HG03571 (cell line): Measurements from ENCODE around the gene ATPAF1.
"Not testable (repeated sequence)": the region's sequence is repeated elsewhere in the genome, so short reads cannot be mapped to it uniquely, and the experiment has no call there.

Experiments used
- ATAC-seq: cut with Tn5 transposase; IDR thresholded peaks from one replicate; pipeline ENCODE4 v1.9.1; 2021; ENCODE audit not compliant: unreplicated experiment

The ATPAF1 gene

GRCh38 chr1:46651152-46651551 is 17.0 kb downstream of the ATPAF1 start:
- ATAC-seq = not testable (repeated sequence)

DNA sequence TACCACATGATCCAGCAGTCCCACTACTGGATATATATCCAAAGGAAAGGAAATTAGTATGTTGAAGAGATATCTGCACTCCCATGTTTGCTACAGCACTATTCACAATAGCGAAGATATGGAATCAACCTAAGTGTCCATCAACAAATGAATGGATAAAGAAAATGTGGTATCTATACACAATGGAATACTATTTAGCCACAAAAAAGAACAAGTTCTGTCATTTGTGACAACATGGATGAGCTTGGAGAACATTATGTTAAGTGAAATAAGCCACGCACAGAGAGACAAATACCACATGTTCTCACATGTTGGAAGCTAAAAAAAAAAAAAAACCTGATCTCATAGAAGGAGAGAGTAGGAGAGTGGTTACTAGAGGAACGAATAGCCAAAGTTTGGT is 17.7 kb downstream of the ATPAF1 start:
- ATAC-seq = no peak

DNA sequence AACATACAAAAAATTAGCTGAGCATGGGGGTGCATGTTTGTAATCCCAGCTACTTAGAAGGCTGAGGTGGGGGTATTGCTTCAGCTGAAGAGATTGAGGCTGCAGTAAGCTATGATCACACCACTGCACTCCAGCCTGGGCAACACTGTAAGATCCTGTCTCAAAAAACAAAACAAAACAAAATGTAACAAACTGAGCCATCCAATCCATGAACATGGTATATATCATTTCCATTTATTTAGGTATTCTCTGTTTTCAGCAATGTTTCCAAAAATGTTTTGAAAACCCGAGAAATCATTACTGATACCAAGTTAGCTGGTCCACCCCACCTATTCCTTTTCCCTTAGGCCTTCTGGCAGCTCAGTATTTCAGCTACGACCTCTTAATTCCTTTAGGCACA is 18.4 kb downstream of the ATPAF1 start:
- ATAC-seq = no peak

- ATAC-seq = no peak
These were observed 20.6 kb downstream of the ATPAF1 start for GRCh38 chr1:46647611-46648010.

GRCh38 chr1:46646844-46647243 is 21.3 kb downstream of the ATPAF1 start:
- ATAC-seq = no peak

DNA sequence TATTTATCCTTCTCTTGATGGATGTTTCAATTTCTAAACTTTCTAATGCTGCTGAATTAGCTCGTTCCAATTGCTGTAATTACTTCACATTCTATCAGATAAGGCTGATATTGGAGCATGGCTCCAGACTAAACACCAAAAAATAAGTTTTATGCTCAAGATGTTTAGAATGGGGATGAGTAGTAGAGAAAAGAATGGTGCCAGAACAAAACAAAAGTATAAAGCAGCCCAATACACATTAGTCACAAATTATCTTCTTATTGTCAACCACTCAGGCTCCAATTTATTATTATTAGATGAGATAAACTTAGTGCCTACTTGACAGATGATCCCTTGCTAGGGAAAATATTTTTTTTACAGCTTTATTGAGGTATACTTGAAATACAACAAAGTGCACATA is 21.8 kb downstream of the ATPAF1 start:
- no peak for ATAC-seq

- ATAC-seq = no peak
These were observed 22.3 kb downstream of the ATPAF1 start for GRCh38 chr1:46645815-46646214.

DNA sequence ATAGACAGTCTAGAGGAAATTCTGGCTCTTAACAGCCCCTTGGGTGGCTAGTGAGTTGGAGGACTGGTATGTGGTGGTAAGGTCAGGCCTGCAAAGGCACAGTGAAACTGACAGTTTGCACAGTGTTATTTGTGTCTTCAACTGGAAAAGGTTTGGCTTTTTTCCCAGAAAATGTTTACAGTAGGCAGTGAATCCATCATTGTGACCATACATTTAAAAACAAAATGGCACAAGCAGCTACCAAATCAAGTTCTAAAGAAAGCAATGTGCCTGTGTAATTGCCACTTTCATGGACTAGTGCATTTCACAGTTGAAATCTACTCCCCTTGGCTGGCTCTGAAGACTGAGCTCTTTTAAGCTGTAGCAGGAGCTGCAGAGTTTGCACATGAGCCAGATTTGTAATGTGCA is 24.8 kb downstream of the ATPAF1 start:
- ATAC-seq = no peak

GRCh38 chr1:46642115-46642680 is 26.0 kb downstream of the ATPAF1 start:
- no peak for ATAC-seq

GRCh38 chr1:46639547-46639946 is 28.6 kb downstream of the ATPAF1 start:
- ATAC-seq = no peak

DNA sequence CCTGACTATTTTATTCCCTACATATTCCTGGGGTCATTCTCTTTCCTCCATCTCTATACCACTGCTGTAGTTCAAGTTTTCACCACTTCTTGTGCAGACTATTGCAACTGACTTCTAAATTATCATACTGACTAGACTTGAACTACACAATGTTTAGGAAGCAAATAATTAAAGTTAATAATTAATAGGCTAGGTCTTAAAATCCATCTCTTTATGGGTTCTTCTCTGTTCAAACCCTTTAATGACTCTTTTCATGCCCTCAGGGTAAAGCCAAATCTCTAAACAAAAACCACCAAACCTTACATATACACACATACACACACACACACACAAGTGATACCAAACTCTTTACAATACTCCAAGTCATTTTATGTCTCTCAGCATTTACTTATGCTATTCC is 29.2 kb downstream of the ATPAF1 start:
- ATAC-seq = no peak

DNA sequence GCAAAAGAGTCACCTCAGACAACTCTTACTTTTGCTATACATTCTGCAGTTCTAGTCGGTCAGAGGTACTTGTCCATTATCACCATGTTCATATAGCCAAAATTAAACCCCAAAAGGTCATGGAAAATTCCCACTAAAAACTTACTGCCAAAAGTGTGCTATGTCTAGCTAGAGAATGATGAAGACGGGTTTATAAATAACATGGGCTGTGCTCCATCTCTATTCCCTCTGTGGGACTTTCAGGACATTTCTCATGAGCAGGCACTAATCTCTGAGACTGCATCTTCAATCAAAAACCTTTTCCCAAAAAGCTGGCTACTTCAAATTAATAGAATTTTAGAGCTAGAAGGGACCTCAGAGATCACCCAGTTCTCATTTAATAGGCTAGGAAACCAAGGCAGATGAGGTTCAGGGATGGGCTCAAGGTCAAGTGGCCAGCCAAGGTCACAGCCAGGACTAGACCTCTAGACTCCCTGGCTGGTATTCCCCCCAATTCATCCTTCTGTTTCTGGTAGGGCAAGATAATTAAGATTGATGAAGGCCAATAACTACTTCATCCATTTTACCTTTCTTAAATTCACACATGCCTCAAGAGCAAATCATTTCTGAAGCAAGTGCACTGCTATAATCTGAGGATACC is 30.6 kb downstream of the ATPAF1 start:
- no peak for ATAC-seq

DNA sequence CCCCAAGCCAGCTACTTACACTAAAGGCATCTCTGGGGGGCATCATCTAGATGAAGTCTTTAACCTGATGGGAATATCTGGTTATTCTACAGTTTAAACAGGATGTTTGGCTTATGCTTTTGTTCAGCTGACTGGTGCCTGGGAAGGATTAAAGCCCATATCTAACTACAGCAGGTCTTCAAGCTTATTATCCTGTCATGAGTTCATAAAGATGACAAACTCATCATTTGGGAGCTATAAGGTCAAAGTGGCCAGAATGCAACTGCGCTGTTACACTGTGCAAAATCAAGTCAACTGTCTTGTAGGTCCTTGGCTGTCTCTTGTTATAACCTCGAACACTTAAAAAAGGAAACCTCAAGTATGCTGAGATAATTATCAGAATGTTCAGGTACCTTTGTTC is 33.0 kb downstream of the ATPAF1 start:
- ATAC-seq = no peak

GRCh38 chr1:46630719-46631118 is 37.4 kb downstream of the ATPAF1 start:
- no peak for ATAC-seq

- ATAC-seq = no peak
These were observed 44.2 kb downstream of the ATPAF1 start for GRCh38 chr1:46623743-46624644.

GRCh38 chr1:46622344-46622743 is 45.8 kb downstream of the ATPAF1 start:
- ATAC-seq = no peak

GRCh38 chr1:46621930-46622329 is 46.2 kb downstream of the ATPAF1 start:
- ATAC-seq = no peak

GRCh38 chr1:46619656-46620258 is 48.4 kb downstream of the ATPAF1 start:
- ATAC-seq = no peak

DNA sequence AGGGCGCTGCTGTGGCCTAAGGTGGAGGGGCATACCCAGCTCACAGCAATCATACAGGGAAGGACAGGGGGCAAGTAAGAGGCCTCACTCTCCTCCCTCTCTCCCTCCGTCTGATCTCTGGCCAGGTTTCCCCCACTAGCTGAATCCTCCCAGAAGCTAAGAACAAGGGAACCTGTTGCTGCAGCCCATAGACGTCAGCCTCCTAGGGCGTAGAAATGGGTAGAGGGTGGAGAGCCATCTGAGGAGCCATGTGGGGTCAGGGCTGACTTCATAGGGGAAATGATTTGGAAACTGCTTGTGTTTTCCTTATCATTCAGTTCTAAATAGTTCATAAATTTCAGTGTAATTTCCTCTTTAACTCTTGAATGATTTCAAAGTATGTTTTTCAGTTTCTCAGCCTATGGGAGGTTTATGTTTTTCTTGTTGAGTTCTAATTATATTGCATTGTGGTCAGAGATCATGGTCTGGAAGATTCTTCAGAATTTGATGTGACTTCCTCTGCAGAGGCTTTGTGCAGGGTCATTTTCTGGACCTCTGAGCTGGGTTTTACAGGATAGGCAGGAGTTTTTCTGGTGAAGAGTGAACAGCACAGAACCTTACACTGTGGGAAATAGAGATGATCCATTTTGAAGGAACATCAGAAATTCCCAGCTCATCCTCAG is 49.3 kb downstream of the ATPAF1 start:
- ATAC-seq = no peak

GRCh38 chr1:46617833-46618232 is 50.3 kb downstream of the ATPAF1 start:
- no peak for ATAC-seq

GRCh38 chr1:46617108-46617800 is 50.9 kb downstream of the ATPAF1 start:
- no peak for ATAC-seq
